ENCODE results near the gene HINT3.
A peak's percentile ranks its signal among the peaks of the same experiment; 100 is the strongest.
"Not testable (repeated sequence)": the region's sequence is repeated elsewhere in the genome, so short reads cannot be mapped to it uniquely, and the experiment has no call there.

HINT3 gene

DNA sequence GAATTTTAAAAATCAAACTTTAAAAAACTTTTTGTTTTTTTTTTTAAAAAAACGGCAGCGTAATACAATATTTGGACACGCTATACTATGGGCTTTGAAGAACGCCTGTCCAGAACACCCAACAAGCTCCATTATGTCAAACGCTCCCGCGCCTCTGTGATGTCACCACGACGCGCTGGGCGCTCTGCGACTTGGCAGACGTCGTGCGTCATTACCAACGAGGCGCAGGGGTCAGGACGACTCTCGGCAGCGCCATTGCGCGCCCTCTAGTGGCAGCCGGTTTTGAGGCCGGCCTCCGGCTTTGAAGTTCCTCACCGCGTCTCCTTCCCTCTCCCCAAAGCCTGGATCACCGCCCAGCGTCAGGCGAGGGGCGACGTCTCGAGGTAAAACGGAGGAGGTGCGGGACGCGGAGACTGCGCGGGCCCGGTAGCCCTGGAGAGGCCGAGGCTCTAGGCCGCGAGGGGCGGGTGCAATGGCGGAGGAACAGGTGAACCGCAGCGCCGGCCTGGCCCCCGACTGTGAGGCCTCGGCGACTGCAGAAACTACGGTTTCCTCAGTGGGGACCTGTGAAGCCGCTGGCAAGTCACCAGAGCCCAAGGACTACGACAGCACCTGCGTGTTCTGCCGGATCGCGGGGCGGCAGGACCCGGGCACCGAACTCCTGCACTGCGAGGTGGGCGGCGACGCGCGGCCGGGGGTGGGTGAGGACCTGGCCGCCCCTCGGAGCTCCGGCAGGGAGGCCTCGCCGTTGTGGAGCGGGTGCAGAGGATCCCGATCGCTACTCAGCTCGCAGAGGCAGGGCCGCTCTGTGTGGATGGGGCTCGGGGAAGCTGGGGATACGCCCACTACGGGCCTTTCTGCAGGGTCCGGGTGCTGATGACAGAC is at the start of gene HINT3:
HINT3 (plus strand) TSS at position 265 of the 885 bp plus-strand sequence; CDS start at position 473, 208 bp downstream.
- peak; percentile 93 to 98 for DNase-seq (ENCODE audit: low read depth in 1 of 2, low spot score in 1 of 2)

DNA sequence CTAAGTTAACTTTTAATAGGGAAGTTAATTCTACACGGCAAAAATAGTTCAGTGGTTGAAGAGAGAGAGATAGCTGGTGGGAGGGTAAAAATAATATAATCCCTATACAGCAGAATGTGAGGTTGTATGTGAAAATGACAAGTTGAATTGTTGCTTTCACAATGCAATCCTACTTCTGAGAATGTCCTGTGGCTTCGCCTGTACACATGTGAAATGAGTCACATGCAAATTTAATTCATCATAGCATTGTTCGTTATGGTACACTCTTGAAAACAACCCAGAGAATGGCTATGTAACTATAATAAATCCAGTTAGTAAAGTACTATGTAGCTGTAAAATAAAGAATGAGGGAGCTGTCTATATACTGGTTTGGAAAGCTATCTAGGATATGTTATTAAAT is 46.0 kb upstream of the HINT3 start:
- no peak for DNase-seq (ENCODE audit: low read depth in 1 of 2, low spot score in 1 of 2)

DNA sequence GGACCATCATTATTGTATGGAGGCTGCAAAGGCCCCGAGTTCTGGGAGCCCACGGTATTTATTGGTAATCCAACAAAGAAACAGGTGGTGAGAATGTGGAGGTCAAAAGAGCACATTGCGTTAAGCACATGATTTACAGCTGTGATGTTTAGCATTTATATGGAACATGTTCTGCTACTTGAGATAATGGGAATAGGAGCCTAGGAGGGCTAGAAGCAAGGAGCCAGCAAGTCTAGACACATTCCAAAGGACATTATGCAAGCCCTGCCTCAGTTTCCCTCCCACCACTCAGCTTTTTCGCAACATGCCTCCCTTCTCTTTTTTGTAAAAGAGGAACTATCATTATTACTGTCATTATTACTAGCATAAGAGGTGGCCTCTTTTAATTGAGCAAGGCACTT is 45.5 kb upstream of the HINT3 start:
- not testable (repeated sequence) for DNase-seq (ENCODE audit: low read depth in 1 of 2, low spot score in 1 of 2)

DNA sequence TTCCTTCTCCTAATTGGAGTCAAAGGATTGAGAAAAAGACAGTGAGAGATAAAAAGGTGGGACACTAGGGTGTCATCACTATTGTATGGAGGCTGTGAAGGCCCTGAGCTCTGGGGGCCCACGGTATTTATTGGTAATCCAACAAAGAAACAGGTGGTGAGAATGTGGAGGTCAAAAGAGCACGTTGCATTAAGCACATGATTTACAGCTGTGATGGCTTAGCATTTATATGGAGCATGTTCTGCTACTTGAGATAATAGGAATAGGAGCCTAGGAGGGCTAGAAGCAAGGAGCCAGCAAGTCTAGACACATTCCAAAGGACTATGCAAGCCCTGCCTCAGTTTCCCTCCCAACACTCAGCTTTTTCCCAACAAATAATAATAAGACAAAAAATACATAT is 44.1 kb upstream of the HINT3 start:
- not testable (repeated sequence) for DNase-seq (ENCODE audit: low read depth in 1 of 2, low spot score in 1 of 2)

DNA sequence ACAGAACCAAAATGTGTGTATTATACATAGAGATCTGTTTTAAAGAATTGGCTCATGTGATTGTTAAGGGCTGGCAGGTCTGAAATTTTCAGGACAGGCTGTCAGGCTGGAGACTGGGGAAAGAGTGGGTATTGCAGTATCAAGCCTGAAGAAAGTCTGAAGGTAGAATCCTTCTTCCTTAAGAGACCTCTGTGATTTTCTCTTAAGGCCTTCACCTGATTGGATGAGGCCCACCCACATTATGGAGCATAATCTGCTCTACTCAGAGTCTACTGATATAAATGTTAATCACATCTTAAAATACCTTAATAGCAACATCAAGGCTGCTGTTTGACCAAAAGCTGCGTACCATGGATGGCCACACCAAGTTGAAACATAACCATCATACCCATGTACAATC is 43.4 kb upstream of the HINT3 start:
- DNase-seq (ENCODE audit: low read depth in 1 of 2, low spot score in 1 of 2): no peak

DNA sequence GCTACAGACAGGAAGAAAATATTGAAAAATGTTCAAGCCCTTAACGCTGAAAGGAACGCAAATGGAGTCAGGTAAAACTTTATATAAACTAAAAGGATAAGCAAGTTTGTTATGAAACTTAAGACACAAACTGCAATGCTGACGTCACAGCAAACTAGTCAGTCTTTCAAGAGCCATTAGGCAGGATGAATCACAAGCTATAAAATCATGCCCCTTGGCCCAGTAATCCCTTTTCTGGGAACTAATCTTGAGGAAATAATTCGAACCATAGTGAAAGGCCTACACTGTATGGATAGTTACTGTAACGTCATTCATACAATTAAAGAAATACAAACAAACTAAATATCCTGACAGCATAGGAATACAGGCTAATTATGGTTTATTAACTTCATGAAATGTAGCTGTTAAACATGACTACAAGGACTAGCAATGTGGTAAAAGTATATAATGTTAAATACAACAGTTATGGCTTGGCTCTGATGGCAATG is 42.7 kb upstream of the HINT3 start:
- DNase-seq (ENCODE audit: low read depth in 1 of 2, low spot score in 1 of 2): no peak

DNA sequence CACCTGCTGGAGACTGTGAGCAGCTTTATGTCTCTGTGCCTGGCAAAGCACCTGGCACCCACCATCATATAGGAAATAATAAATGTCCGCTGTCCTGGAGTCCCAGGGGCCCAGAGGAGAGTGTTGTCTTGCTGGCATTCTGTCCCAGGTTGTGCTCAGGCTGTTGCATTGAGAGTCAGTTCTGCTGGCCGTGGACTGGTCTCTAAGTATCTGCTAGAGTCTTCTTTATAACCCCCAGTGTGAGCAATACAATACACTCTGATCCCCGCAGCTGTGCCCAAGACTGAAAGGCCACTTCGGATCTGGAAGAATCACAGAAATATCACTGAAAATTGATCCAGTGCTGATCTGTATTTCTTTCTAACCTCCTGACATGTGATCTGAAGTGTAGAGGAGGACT is 38.3 kb upstream of the HINT3 start:
- DNase-seq (ENCODE audit: low read depth in 1 of 2, low spot score in 1 of 2): no peak

DNA sequence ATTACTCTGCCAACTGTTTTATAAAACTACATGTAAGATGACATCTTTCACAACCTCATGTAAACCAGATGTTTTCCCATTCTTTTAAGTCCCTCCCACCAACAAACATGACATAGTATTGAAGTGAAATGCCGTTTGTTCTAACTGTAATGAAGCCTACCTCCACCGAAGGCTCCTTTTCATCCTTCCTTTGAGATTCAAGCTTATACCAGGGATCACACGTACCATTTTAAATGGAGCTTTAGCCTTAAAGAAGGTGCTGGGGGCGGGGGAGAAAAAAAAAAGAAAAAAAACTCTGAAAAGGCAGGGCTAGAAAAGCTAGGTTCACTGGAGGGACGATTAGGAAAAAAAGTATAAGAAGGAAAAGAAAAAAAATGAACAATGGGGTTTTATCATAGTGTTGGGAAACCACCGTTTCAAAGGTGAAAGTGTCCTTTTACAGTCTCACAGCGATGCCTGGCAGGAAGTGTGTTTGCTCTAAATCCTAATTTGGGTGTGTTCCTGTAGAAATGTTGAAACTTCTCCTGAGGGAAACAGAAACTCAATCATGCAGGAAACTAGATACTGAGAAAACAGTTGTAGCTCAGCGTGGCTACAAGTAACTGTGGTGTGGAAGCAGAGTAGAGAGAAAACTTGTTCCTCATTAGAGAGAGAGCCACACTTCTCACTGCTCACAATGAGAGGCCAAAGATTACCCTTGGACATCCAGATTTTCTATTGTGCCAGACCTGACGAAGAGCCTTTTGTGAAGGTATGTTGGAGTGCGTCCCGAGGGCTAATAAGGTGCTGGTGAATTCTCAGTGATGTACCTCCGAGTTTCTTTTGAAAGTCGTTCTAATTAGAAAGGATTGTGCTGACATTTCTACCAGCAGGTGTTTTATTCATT is 37.6 kb upstream of the HINT3 start:
- peak in 1 of 2 donors; percentile 6 for DNase-seq (ENCODE audit: low read depth in 1 of 2, low spot score in 1 of 2)

DNA sequence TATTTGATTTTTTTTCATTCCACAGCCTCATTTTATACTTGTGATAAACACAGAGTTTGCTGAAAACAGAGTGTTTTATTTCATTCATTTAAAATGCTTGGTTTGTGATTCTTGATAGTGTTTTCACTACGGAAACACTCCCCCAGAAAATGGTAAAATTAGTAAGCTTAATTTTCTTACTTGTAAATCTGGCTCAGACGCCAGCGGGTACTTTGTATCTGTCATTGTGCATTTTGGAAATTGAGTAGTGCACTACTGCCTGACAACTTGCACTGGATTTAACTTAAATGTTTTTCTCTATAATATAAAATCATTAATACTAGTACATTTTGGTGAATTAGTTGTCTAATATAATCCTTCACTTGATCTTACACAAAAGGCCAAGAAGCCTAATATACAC is 37.0 kb upstream of the HINT3 start:
- DNase-seq (ENCODE audit: low read depth in 1 of 2, low spot score in 1 of 2): no peak

DNA sequence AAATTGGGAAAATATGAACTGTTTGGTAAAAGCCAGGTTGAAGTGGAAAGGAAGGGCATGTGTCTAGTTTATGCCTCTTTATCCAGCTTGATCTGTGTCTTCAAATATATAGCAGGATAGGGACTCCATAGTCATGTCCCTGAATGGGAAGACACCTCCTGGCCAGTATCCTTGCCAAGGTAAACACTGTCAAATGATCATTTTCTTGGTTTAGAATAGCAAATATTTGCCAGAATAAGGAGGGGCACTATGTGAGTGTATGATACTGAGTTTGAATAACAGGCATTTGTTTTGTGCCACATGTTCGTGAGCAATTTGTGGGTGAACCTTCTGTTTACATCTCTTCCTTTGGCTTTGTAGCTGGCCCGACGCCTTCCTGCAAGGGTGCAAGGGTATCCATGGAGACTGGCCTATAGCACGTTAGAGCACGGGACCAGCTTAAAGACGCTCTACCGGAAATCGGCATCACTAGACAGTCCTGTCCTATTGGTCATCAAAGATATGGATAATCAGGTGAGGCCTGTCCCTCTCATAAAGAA is 34.2 kb upstream of the HINT3 start:
- no peak for DNase-seq (ENCODE audit: low read depth in 1 of 2, low spot score in 1 of 2)

DNA sequence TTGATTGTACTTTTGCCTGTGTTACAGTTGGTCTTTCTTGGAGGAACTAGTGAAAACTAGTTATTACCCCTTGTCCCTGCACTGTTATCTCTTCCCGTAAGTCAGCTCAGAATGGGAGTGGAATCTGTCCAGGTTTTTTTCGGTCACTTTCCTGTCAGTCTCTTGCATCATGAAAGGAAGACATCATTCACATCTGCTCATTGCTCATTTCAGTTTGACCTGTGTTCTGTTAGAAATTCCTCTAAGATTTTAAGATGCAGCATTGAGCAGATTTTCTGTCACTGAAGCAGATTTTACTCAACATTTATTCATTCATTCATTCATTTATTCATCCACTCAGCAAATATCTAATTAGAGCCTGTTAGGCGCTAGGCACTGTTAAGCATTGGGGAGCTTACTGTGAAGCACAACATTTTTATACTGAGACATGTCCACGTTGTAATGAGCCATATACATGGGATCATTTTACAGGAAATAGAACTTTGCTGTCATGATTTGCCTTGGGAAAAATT is 33.1 kb upstream of the HINT3 start:
- DNase-seq (ENCODE audit: low read depth in 1 of 2, low spot score in 1 of 2): no peak

DNA sequence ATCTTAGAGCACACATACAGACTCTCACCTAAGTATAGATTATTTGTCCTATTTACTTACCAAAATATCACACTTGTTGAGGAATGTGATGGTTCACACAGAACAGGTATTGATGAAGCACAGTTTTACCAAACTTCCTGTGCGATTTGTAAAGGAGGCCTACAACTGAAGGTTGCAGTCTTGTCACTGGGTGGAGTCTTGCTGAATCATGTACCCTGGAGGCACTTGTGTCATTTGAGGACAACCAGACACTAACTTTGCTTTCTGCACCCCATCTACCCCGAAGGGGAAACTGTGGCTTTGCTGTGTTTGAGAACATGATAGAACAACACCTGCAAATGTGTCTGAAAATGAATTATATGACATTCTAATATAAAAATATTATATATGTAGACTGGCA is 32.4 kb upstream of the HINT3 start:
- DNase-seq (ENCODE audit: low read depth in 1 of 2, low spot score in 1 of 2): no peak

DNA sequence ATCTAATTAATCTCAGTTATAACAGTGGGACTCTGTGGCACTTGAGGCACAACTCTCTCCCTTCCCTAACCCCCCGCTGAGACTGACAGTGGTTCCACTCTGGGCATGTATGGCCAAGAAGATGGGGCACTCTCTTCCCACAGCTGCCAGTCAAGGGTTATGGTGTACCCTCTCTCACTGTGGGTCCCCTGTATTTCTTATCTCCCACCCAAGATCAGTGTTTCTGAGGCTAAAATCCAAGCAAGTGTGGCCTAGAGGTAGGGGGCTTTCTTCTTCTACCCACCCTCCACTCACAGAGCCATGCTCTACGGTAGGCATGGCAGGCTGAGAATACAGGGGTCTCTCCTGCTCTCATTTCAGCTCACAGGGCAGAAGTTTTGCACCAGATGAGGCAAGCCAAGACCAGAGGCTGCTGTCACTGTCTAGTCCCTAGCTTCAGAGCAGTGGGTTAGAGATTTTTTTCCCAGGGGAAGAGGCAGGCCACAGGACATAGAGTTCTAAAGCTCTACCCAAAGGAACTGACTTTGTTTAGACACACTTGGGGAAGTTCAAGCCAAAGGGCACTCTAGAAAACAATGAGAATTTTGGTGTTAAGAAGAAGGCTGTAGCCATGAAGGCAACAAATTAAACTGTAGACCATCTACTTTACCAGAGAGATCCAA is 31.7 kb upstream of the HINT3 start:
- no peak for DNase-seq (ENCODE audit: low read depth in 1 of 2, low spot score in 1 of 2)

DNA sequence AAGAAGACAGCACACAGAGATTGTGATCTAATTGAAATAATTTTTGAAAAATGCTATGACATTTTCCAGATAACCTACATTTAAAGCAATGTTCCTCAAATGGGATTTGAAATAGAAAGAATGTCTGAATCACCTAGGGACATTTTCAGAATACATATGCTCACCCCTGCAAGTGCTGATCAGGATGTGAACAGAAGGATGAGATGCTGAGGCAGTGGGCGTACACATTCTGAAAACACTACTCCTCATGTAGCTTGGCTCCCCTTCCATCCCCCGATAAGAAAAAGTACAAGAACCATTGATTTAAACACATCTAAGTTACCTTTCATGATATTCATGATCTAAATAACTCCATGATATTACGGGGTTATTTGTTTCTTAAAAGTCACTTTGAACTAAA is 29.9 kb upstream of the HINT3 start:
- no peak for DNase-seq (ENCODE audit: low read depth in 1 of 2, low spot score in 1 of 2)

DNA sequence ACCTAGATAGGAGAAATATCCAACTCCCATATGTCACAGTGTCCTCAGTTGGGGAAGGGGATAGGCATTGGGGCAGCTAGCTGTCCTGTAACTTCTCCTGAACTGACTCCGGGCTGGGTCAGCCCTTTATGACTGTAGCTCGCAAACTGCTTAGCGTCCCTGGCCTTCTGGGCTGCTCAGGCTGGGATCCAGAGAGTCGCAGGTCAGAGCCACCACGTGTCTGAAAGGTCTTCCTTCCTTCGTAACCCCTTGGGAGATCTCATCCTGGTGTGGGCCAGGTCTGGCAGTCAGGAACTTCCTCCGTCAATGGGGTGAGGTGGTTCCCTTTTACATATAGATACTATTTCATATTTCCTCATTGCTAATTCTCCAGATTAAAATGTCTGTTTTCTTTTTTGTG is 28.8 kb upstream of the HINT3 start:
- DNase-seq (ENCODE audit: low read depth in 1 of 2, low spot score in 1 of 2): no peak

DNA sequence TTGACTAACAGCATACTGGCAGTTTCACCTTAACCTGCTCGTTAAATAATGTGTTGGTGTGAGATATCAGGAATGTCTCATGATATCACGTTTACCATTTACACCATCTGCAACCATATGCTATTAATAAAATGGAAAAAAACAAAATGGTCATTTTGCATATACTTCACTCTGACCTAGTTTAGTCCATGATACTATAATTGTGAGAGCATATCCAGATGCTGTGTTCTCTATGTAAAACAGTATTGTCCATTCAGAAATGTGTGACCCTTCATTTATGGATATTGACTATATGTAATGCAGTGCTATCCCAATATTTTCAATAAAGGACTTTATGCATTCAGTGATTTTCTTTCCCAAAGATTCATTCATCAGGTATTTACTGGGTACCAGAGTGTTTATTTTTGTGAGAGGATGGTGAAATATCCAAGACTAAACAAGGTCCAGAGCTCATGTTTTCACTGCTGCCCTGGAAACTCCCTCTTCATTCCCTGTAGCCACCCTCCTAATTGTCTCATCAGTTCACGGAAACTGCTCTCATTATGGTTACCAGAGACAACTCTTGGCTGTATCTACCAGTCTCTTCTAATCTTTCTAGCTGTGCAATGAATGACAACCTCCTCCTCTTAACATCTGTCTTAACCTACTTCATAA is 25.7 kb upstream of the HINT3 start:
- DNase-seq (ENCODE audit: low read depth in 1 of 2, low spot score in 1 of 2): no peak

DNA sequence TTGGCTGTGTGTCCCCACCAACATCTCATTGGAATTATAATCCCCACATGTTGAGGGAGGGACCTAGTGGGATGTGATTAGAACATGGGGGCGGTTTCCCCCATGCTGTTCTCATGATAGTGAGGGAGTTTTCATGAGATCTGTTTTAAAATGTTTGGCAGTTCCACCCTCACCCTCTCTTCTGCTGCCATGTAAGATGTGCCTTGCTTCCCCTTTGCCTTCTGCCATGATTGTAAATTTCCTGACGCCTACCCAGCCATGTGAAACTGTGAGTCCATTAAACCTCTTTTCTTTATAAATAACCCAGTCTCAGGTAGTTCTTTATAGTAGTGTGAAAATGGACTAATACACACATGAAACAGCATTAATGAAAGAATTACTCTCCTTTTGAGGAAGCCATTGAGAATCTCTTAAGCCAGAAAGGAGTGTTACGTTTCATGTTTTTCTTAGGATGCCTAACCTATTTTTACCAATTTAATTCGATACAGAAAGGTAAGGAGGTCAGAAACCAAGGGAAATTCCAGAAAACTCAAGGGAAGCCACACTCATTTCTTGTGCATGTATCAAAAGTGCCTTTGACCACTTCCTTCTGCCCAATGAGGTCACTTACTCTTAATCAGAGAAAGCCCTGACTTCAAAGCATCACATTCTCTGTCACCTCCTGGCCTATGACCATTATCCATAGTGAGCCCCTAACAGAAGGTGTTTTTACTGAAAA is 24.7 kb upstream of the HINT3 start:
- no peak for DNase-seq (ENCODE audit: low read depth in 1 of 2, low spot score in 1 of 2)

DNA sequence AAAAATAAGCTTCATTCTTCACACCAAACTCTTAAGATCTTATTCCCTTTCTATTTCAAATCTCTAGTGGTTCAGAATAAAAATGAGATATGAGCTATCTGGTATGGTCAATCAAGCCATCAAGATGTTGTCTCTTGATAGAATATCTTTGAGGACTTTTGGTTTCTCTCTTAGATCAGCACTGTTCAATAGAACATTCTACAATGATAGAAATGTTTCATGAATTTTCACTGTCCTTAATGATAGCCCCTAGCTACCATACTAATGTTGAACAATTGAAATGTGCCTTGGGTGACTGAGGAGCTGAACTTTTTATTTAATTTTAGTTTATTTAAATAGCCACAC is 24.1 kb upstream of the HINT3 start:
- no peak for DNase-seq (ENCODE audit: low read depth in 1 of 2, low spot score in 1 of 2)

DNA sequence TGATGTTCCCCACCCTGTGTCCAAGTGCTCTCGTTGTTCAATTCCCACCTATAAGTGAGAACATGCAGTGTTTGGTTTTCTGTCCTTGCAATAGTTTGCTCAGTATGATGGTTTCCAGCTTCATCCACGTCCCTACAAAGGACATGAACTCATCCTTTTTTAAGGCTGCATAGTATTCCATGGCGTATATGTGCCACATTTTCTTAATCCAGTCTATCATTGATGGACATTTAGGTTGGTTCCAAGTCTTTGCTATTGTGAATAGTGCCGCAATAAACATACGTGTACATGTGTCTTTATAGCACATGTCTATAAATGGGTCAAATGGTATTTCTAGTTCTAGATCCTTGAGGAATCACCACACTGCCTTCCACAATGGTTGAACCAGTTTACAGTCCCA is 21.1 kb upstream of the HINT3 start:
- not testable (repeated sequence) for DNase-seq (ENCODE audit: low read depth in 1 of 2, low spot score in 1 of 2)

DNA sequence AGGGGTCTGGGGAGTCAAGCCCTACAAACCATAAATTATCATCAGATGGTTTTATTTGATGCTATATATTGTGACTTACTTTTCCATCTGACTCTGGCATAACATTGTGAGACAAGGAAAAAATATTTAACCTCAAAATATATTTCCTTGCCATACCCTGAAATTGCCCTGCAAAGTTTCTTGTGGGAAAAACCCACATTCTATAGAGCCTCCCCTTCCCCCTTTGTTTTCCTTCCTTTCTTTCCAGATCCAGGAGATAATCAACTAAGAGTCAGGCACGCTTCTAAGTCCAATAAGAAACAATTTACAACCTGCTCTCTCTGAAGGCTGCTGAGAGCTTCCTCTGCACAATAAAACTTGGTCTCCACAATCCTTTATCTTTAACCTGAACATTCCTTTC is 17.5 kb upstream of the HINT3 start:
- DNase-seq (ENCODE audit: low read depth in 1 of 2, low spot score in 1 of 2): no peak
